AG04449 (cell line): Measurements from ENCODE around the gene APOD.

Experiments used
- CTCF ChIA-PET: fragments of 350-600 bp; formaldehyde crosslinking; extraction: SDS; loops from one replicate; lab custom pipeline; 2021; ENCODE audit warnings: antibody characterized with exemption; lab: Yijun Ruan, JAX
- POLR2A ChIA-PET: fragments of 400-600, 350-600 bp; formaldehyde crosslinking; extraction: SDS; loops from one replicate; lab custom pipeline; 2020; ENCODE audit warnings: antibody characterized with exemption, inconsistent platforms; lab: Yijun Ruan, JAX
- DNase-seq: peaks from one replicate; pipeline ENCODE4 v3.0.0-alpha.2; 2010; ENCODE audit warnings: low read depth, low spot score
- H3K4me3 ChIP-seq: 2 replicates; pipeline ENCODE4 v1.5.1; 2011; ENCODE audit warnings: low read depth, mild to moderate bottlenecking, control low read depth, low read length
- CTCF ChIP-seq: IDR thresholded peaks from one replicate; pipeline ENCODE4 v1.5.1; 2011; ENCODE audit warnings: mild to moderate bottlenecking, moderate library complexity, low read length, control low read depth, inconsistent platforms; ENCODE audit not compliant: insufficient read depth; ENCODE audit errors: missing control alignments

The APOD gene

GRCh38 chr3:195551381-195551978 is 32.3 kb downstream of the APOD start:
- no peak for DNase-seq
- CTCF ChIA-PET = interaction anchor here (0.6 to 1.3 kb wide), 3 partner anchors 9 to 298 kb away, joined by 3 to 5 read pairs (median 4); partner anchors contain the start of gene XXYLT1
- POLR2A ChIA-PET = interaction anchor here (0.8 kb wide), 1 partner anchor 109 kb away, joined by 3 read pairs; the partner anchor contains the start of gene ACAP2
- TF ChIP-seq CTCF = no peak
- no peak overlapping the region for H3K4me3 ChIP-seq

DNA sequence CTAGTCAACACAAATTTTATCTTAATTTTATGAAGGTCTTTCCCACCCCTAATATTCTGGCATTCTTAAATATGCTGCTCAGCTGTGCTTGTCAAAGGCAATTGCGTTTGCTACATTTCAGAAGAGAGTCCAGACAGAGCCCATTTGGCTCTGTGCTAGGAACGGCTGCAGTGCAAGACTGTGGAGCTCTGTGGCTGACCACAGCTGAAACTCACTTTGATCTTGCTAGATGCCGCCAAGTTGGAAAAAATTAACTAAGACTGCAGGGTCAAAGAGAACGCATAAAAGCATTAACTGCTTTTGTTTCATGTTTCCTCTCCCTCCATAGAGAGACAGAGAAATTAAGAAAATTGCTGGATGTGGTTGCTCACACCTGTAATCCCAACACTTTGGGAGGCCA is 33.0 kb downstream of the APOD start:
- ChIA-PET CTCF (interaction anchor here (1.0 to 2.7 kb wide), 4 partner anchors 10 to 280 kb away, joined by 4 to 9 read pairs (median 6); partner anchors contain the start of gene XXYLT1), POLR2A (interaction anchor here (0.8 kb wide), 1 partner anchor 108 kb away, joined by 3 read pairs; the partner anchor contains the start of gene ACAP2)
- no peak for DNase-seq
- no peak overlapping the region for H3K4me3 ChIP-seq
- TF ChIP-seq CTCF = no peak

DNA sequence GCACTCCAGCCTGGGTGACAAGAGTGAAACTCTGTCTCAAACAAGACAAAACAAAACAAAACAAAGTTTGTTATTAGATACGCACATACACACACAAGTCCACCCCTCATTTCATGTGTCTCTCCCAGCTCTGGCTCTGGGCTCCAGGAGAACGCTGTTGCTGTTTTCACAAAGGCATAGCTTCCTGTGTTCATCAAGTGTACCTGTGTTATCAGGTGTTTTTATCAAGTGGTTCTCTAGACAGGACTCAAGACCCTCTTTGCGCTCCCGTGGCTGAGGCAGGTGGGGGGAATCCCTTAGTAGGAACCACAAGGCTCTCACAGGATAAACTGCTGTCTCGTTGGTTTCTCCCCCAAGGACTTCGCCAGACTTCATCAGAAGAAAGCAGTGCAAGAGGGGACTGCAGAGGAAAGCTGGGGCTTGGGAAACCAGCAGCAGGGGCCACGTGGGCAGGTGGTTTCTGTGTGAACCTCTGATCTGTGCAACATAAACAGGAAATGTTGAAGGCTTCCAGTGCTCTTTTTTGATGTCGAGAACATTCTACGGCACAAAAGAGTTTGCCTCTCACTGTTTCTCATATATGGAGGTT is 33.7 kb downstream of the APOD start:
- POLR2A ChIA-PET = no interaction called here
- no peak for TF ChIP-seq CTCF
- no peak for DNase-seq
- no peak overlapping the region for H3K4me3 ChIP-seq
- CTCF ChIA-PET = interaction anchor here (1.5 to 2.7 kb wide), 2 partner anchors 28 to 279 kb away, joined by 6 to 9 read pairs; partner anchors contain the start of gene XXYLT1

DNA sequence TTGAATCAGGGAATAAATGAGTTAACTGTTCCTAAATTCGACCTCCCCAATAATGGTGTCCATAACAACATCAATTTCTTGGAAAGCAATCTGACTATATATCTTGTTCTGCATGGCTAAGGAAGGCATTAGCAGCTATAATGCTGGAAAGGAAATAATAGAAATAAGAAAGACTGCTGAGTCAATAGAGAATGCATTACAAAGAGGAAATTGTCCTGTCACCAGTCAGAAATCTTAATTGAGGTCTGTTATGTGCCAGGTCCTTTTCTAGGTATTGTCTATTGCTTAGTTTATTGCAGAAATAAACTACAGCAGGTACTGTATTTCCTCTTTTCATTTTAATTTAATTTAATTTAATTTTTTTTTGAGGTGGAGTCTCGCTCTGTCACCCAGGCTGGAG is 34.8 kb downstream of the APOD start:
- CTCF ChIA-PET = interaction anchor here (2.7 kb wide), 1 partner anchor 278 kb away, joined by 9 read pairs; the partner anchor contains the start of gene XXYLT1
- no peak overlapping the region for H3K4me3 ChIP-seq
- POLR2A ChIA-PET = no interaction called here
- no peak for TF ChIP-seq CTCF
- DNase-seq = no peak

DNA sequence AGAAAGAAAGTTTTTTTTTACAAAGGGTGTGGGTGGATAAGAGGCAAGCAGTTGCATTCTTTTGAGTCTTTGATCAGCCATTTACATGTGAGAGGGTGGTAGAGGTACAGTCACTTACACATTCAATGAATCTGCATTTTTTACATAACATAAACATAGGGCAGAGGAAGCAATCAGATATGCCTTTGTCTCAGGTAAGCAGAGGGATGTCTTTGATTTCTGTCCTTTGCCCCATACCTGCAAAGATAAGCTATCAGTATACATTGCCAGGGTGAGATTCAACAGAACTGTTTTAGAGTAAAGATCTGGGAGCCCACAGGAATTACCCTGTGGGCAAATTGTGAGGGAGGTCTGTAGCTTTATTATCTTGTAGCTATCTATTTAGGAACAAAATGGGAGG is 35.2 kb downstream of the APOD start:
- POLR2A ChIA-PET = no interaction called here
- no peak for DNase-seq
- H3K4me3 ChIP-seq = no peak overlapping the region
- TF ChIP-seq CTCF = no peak
- CTCF ChIA-PET = interaction anchor here (2.7 kb wide), 1 partner anchor 278 kb away, joined by 9 read pairs; the partner anchor contains the start of gene XXYLT1

- ChIA-PET CTCF (interaction anchor here (2.7 kb wide), 1 partner anchor 277 kb away, joined by 9 read pairs; the partner anchor contains the start of gene XXYLT1), POLR2A (no interaction called here)
- no peak for DNase-seq
- no peak for TF ChIP-seq CTCF
- H3K4me3 ChIP-seq = no peak overlapping the region
These were observed 35.7 kb downstream of the APOD start for GRCh38 chr3:195548006-195548405.
